Measurements from ENCODE around the gene ARVCF. TPM values are rescaled to one million over a fixed set of nuclear protein-coding genes. Genes with fewer than 3 reads are reported as not detected.

Gene ARVCF
- polyA plus RNA-seq, 1 donor = 122 TPM

DNA sequence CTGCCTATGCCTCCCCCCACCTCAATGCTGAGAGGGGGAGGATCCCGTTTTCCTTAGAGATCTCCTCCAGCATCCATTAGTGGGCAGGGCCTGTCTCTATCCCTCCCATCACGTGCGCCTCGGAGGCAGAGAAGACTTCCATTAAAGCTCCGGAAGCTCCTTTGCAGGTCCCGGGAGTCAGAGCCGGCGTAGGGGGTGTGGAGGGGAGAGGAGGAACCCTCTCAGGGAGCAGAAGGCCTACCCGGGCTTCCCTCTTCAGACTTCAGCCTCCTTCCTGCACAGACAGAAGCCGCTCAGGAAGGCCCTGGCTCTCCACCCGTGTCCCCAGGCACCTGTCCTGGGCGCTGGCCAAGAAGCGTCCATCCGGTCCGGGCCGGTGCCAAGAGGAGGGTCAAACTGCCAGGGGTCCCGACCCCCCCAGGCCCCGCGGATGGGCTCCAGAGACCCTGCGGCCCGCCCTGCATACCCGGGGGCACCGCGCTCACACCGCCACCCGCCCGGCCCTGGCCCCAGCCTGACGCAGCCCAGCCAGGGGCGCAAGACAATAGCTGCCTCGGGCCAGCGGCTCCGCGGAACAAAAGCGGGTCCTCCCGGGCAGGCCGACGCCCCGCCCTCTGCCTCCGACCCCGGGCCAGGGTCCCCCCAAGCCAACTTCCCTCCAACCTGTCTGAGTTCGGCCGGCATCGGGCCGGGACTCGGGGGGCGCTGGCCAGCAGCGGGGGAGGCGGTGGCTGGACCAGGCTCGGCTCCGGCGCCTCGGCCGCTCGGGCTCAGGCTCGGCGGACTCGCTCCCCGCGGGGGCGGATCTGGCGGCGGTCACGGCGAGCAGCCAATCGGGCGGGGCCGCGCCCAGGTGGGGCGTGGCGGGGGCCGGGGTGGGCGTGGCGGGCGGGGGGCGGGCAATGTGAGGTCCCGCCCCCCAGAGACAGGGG lies 29.9 kb downstream of the ARVCF start:
- no peak for DNase-seq (ENCODE audit: low read depth)

DNA sequence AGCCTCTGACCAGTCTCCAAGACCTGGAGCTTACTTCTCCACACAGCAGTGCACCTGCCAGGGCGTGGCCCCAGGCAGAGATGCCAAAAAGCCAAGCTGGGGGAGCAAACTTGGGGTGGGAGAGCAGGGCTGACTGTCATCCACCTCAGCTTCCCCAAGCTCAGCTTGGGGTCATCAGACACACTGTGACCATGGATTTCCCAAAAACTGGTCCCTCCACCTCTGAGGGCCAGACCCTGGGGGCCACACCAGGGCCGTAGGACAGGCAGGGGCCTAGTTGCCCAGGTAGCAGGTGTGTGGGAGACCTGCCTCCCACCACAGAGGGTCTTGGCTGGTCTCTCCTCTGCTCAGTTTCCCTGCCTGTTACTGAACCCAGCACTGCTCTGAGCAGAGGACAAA lies 30.6 kb downstream of the ARVCF start:
- no peak for DNase-seq (ENCODE audit: low read depth)

DNA sequence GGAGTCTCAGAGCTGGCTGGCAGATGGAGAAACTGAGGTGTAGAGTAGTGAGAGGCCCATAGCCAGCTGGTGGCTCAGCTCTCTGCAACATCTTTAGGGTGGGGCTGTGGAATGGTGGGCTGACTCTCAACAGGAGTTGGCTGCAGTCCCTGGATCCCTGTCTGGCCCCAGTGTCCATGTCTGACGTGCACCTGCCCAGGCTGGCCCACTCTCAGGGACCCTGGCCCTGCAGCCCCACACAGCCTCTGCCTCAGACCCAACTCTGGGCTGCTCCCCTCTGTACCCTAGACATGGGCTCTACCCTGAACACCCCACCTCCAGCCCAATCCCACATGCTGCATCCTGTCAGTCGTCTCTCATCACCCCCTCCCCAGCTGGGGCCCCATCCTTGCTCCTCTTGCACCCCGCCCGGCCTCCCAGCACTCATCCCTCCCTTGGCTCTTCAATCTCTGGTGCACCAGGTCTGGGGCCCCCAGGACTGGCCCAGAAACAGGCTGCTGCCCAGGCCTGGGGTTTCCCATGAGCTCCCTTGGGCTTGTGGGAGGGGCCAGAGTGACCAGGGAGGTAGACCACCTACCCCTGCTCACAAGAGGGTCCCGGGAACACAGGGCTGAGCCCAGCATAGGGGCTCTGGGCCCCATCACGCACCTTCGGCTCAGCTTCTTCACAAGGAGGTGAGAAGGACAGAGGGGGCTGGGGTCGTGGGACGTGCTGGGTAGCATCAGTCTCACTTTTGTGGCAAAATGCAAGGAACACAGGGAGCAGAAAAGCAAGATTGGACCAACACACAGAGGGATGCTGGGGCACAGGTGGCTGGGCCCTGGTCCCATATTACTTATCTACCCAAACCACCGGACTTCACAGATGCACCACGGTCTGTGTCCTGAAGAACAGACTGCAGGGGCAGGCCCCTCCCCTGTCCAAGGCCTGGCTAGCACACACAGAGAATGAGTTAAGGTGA lies 31.5 kb downstream of the ARVCF start:
- DNase-seq (ENCODE audit: low read depth) = no peak

DNA sequence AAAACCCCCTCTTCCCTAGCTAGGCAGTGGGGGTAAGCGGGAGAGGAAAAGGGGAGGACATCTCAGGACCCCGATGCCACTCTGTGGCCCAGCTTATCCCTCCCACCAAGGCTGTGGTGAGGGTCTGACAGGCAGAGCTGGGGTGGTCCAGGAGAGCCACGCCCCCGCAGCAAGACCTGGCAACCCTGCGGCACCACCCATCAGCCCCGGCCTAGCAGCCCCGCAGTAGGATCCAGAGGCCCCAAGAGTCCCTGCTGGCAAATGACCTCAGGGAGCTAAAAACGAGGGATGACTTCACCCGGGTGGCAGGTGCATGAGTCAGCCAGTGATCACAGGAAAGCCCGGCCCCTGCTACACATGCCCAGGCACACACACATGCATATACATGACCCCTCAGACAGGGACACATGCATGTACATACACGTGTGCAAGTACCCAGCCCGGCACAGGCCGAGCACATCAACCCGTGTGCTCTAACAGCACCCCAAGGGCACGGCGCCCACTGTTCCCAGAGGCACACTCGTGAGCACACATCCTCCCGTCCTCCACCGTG lies 32.3 kb downstream of the ARVCF start:
- no peak for DNase-seq (ENCODE audit: low read depth)

DNA sequence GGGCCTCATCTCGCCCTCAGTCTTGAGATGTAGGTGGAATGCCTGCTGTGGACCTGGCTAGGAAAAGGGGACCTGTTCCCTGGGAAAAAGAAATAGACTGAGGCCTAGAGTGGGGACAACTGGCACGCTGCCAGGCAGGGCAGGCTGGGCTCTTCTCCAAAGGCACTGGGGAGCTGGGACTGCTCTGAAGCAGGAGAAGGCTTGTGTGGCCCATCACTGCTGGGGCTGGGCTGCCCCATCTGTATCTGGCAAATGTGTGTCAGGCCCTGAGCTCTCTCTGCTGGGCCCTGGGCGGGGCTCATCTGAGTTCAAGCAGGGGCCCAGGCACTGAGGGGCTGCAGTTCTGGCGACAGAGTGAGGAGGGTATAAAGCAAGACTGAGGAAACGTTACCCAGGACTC lies 32.9 kb downstream of the ARVCF start:
- DNase-seq (ENCODE audit: low read depth) = no peak

DNA sequence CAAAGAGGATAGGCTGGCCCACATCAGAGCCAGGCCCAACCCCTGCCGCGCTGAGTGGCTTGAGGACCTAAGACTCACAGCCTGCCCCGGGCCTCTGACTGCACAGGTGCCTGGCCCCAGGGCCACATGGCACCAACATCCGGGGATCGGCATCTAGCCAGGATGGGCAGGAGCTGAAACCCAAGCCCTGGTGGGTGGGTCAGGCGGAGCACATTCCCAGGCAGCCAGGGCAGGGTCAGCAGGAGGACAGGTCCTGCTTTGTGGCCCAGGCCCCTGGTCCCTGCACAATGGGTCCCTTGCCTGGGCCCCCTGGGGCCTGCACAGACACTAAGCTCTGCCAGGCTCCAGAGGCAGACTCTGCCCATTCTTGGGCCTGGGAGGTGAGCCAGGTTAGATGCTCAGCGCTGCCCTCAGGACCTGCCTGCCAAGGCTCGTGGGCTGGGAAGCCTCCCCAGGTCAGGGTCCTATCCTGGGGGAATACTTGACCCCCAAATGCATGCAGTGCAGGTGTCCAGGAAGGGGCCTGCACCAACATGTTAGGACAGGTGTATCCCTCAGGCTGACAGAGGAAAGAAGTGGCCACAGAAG lies 33.5 kb downstream of the ARVCF start:
- DNase-seq (ENCODE audit: low read depth) = no peak

DNA sequence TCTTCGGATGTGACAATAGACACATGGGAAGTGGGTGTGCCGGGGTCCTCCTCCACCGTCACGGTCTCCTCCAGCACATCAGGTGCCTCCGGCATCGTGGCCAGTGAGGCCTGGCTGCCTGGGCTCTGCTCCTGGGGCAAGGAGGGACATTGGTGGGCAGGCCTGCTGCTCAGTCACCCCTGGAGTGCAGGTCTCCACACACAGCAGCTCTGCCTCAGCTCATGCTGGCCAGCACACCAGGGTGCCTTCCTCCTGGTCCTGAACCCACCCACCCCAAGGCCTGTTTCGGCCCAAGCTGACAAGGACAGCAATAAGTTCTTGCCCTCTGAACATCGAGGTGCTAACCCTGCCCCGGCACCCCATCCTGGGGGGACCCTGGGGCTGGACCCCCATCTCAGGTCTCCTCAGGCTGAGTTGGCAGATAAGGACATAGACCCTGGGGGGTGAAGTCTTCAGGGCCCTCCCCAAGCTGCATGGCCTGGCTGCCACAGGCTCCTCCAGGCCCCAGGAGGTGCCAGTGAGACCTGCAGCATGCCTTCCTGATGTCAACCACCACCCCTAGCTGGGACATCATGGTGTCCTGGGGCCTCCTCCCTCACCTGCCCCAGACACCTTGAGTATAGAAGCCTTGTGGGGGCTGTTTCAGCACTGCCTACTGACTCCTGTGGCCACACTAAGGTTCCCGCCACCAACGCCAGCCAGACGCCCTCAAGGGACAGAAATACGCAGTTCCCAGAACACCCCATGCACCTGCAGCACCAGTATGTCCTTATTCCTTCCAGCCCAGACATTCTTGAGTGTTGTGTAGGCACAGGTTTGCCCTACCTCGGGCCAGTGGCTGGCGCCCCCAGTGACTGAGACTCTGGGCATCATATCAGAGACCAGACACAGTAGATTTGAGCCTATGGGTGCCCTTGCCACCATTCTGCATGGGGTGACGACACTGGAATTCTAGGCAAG lies 34.4 kb downstream of the ARVCF start:
- no peak for DNase-seq (ENCODE audit: low read depth)

DNA sequence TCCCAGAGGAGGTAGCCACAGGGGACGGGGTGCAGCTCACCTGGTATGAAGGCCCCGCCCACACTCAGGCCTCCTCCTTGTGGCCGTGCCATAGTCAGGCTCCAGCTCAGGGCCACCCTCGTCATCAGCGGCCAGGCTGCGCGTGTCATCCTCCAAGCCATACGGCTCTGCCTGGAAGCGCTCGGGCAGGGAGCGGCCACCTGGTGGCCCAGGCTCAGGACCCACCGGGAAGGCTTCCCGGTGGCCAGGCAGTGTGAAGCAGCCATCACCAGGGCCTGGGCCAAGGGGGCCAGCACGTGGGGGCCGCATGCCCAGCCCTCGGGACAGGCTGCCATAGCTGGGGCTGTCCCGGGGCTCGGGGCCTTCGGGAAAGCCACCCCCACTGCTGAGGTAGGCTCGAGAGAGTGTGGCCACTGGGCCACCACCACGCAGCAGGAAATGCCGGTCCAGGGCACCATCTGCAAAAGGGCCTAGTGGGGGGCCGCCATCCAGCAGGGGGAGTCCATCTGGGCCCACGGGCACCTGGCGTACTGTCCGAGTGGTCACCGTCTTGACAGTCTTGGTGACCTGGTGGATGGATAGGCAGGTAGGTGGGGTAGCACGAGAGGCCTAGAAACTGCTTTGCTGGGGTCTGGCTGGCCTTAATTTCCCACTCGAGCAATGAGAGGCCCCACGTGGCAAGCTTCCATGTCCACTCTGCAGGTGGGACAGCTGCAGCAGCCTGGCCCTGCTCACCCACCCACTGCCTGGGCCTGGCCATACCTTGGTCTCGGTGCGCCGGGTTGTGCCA lies 35.3 kb downstream of the ARVCF start:
- no peak for DNase-seq (ENCODE audit: low read depth)

DNA sequence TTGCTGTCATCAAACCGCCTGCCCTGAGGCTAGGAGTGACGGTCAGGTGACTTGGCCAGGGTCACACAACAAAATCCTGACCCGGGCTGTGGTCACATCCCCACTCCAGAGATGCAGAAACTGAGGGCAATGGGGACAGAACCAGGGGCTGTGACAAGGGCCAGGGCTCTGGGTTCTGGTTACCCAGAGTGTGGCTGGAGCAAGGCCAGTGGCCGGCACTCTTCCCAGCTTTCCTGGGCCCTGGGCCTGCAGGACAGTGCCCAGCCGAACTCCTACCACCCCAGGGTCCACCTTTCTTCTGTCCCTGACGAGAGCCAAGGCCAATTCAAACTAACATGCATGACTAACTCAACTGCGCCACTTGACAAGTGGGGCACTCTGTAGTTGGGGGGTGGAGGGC lies 35.9 kb downstream of the ARVCF start:
- no peak for DNase-seq (ENCODE audit: low read depth)

DNA sequence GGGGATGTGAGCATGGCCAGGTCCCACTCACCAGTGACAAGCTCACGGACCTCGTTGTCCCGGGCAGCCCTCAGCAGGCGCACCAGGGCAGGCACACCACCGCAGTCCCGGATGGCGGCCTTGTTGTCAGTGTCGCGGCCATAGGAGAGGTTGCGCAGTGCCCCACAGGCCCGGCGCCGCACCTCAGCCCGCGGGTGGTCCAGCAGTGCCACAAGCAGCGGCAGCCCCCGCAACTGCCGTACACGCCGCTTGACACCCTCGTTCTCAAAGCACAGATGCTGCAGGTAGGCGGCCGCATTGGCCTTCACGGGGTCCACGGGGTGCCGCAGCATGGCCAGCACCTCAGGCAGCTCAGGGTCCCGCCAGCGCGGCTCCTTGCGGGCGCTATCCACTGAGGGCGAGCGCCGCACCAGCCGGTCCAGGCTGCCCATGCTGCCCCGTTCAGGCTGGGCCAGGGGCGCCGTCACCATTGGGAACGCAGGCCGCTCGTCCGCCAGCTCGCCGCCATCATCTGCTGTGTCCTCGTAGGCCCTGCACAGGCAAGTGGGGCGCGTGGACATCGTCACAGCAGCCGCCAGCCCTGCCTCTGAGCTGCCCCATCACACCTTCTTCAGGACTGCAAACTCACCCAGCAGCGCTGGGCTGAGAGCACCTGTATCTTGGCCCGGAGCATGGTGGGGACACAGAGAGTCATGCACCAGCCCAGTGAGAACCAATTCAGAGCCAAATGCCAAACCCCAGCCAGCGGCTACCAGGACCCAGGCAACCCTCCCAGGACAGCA lies 36.7 kb downstream of the ARVCF start:
- DNase-seq (ENCODE audit: low read depth) = no peak

DNA sequence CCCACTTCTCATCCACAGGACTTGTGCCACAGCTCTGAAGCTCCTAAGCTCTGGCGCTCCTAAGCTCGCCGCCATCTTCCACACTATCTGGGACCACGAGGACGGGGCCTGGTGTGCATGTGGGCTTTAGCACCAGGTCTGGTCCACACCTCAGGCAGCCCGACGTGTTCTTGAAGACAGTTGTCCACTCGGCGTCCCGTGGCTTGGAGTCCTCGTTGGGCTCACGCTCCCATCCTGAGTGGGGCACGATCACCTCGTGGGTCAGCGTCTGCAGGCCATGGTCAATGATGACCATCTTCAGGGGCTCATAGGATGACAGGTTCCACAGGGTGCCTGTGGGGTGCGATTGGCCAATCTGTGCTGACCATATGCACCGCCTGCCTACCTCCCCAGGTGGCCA lies 37.9 kb downstream of the ARVCF start:
- no peak for DNase-seq (ENCODE audit: low read depth)

DNA sequence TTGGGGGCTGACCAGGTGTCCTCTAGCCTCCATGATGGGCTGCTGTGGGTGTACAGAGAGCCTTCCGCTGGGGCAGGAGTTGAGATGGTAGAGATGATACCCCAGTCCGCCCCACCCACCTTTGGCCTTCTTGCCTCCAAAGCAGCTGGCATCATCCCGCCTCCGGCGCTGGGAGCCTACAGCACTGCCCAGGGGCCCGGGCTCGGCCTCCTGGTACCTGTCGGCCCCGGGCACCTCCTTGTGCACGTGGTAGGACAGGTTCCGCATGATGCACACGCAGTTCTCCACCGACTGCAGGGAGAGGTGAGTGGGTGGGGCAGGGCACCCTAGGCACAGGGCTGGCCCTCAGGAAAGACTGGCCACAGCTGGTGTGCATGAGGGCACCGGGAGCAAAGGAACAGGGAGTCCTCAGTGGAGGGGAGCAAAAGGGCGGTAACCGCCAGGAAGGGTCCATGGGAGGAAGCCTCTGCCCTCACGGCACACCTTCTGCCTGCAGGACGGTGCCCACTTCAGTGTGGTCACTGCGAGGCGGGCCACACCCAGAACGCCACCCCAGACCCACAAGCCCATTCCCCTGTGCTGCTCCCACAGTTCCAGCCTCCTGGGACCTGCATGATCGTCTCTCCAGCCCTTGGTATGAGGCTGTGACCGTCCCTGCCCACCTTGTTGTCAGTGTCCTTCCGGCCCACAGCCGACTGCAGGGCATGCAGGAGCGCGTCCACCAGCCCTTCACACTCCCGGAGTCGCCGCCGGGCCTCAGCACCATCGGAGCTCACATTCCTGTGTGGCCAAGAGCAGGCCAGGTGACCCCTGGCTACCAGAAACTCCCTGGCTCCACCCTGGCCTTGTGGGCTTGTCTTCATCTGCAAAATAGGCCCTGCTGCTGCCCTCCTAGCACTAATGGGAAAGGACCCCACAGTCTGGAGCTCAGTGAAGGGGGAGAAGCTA lies 39.1 kb downstream of the ARVCF start:
- no peak for DNase-seq (ENCODE audit: low read depth)

DNA sequence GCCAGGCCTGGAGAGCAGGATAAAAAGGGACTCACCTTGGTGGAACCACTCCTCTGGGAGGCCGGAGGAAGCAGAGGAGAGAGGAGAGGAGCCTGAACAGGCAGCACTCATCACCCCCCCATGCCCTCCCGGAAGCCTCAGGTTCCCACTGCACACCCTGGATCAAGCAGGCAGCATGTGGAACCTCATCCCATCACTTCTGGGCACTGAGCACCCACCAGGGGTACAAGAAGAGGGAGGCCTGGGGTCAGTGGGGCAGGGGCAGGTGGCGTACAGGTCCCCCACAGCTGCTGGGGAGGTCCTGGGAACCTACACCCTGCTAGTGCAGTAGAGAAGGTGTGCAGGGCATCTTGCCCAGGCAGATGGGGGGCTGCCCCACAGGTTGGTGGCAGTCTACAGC lies 40.0 kb downstream of the ARVCF start:
- no peak for DNase-seq (ENCODE audit: low read depth)

DNA sequence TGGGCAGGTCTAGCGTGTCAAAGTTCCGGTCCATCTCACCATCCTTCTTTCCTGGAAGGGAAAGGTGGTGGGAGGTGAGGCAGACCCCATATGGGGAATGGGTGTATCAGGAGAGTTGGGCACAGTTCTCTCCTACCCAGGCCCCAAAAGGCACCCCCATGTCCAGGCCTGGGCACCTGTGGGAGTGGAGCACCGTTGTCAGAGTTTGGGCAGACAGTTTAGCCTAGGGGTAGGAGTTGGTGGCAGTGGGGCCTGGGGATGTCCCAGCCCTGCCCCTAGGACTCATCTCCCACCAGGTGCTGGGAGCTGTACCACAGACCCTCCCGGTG lies 41.0 kb downstream of the ARVCF start:
- no peak for DNase-seq (ENCODE audit: low read depth)

DNA sequence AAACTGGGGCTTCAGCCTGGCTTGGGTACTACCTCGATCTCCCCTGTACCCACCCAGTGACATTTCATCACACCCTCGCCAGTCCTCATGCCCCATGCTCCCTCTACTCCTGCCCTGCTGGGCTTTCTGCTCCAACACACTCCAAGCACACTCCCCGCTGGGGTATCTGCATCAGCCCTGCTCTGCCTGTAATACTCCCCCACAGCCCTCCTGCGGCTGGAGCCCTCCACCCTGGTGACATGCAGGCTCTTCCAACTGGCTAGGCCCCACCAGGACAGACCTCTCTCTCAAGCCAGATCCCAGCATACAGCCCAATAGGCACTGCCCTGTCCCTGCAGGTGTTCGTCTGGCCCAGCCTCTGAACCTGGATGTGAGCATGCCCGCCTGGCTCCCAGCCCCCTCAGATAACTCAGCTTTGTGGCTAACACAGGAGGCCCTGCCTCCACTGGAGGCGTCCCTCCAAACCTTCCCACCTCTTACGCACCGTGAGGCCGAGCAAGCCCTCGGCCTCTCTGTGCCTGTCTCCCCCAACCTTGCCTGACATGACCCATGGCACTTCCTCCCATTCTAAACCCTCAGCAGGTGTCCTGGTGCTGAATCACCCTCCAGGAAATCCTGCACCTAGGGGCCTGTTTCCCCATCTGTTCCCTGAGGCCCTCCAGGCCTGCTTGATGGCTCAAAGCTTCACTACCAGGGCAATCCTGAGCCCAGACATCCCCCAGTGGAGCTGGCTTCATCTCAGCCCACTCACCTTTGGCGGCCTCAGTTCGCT lies 41.5 kb downstream of the ARVCF start:
- no peak for DNase-seq (ENCODE audit: low read depth)

DNA sequence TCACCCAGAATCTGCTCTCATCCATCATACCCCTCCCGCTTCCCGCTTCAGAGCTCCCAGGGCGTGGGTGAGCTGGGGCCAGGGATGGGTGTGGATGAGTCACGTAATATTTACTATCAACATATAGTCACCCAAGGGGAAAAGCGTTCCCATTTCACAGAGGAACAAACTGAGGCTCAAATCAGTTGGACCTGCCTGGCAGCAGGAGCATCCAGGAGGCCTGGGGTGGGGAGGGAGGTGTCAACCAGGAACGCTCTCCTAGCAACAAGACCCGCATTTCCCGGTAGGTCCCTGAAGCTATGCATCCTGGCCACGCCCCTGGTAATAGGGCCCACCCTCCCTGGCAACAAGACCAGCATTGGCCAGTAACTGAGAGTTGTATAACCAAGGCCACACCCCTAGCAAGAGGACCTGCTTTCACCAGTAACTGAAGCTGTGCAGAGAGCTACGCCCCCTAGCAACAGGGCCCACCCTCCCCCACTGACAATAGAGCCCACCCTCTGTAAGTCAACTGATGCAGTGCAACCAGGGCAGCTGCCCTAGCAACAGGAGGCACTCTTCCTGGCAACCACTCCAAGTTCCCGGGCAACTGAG lies 42.3 kb downstream of the ARVCF start:
- DNase-seq (ENCODE audit: low read depth) = no peak
